HG02623 (cell line): ENCODE results near the gene ABCC2.

Experiments used
- ATAC-seq: cut with Tn5 transposase; IDR thresholded peaks from one replicate; pipeline ENCODE4 v1.9.1; 2021; ENCODE audit warnings: moderate library complexity; ENCODE audit not compliant: unreplicated experiment

ABCC2 gene

GRCh38 chr10:99770408-99771045, 11.9 kb upstream of the ABCC2 start:
- no peak for ATAC-seq

- ATAC-seq, result no peak
Observed at GRCh38 chr10:99775850-99776249, 6.6 kb upstream of the ABCC2 start.

GRCh38 chr10:99777918-99778714, 4.3 kb upstream of the ABCC2 start:
- peak; percentile 53 for ATAC-seq

- ATAC-seq, result no peak
Observed at GRCh38 chr10:99779335-99779734, 3.1 kb upstream of the ABCC2 start.

- no peak for ATAC-seq
Observed at GRCh38 chr10:99781734-99782429, 558 bp upstream of the ABCC2 start.

- no peak for ATAC-seq
Observed at GRCh38 chr10:99784016-99784726, 1.7 kb downstream of the ABCC2 start.

- no peak for ATAC-seq
Observed at GRCh38 chr10:99784727-99785441, 2.4 kb downstream of the ABCC2 start.

GRCh38 chr10:99785646-99786045, 3.2 kb downstream of the ABCC2 start:
- ATAC-seq, result no peak

- ATAC-seq, result no peak
Observed at GRCh38 chr10:99787311-99787710, 4.9 kb downstream of the ABCC2 start.

GRCh38 chr10:99787782-99788445, 5.5 kb downstream of the ABCC2 start:
- ATAC-seq, result no peak

GRCh38 chr10:99788598-99789256, 6.3 kb downstream of the ABCC2 start:
- no peak for ATAC-seq

GRCh38 chr10:99791831-99792230, 9.4 kb downstream of the ABCC2 start:
- ATAC-seq, result no peak

GRCh38 chr10:99793819-99794218, 11.4 kb downstream of the ABCC2 start:
- ATAC-seq, result no peak

GRCh38 chr10:99796928-99797327, 14.5 kb downstream of the ABCC2 start:
- ATAC-seq, result no peak

GRCh38 chr10:99798031-99798430, 15.6 kb downstream of the ABCC2 start:
- no peak for ATAC-seq

GRCh38 chr10:99798920-99799319, 16.5 kb downstream of the ABCC2 start:
- no peak for ATAC-seq

- ATAC-seq, result no peak
Observed at GRCh38 chr10:99799613-99800012, 17.2 kb downstream of the ABCC2 start.

GRCh38 chr10:99804471-99804870, 22.0 kb downstream of the ABCC2 start:
- no peak for ATAC-seq

GRCh38 chr10:99805190-99805589, 22.8 kb downstream of the ABCC2 start:
- ATAC-seq, result no peak

- no peak for ATAC-seq
Observed at GRCh38 chr10:99806091-99806490, 23.7 kb downstream of the ABCC2 start.
